ENCODE measurements around the gene IRAK2.
"Not testable (repeated sequence)": the region's sequence is repeated elsewhere in the genome, so short reads cannot be mapped to it uniquely, and the experiment has no call there.

Gene IRAK2

DNA sequence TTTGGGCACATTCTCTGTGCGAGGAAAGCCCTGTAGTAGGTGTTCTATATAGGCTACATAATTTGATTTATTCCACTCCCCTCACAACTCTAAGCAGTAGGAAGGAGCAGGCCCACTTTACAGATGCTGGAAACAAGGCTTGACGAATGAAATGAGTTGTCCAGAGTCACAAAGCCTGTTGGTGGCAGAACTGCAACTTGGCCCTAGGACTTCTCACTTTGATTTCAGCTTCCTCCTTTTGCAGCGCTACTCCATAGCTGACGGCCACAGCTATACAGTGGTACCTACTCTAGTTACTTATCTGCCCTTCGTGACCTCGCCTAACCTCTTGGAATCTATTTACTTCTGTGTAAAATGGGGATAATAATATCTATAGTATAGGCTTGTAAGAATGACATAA, 2.5 kb upstream of the IRAK2 start:
- no peak for DNase-seq

DNA sequence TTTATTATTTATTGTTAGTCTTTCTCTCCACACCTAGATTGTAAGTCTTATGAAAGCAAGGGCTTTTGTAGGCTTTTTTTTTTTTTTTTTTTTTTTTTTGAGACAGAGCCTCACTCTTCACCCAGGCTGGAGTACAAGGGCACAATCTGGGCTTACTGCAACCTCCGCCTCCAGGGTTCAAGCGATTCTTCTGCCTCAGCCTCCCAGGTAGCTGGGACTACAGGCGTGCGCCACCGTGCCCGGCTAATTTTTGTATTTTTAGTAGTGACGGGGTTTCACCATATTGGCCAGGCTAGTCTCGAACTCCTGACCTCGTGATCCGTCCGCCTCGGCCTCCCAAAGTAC, 546 bp upstream of the IRAK2 start:
- DNase-seq = not testable (repeated sequence)

DNA sequence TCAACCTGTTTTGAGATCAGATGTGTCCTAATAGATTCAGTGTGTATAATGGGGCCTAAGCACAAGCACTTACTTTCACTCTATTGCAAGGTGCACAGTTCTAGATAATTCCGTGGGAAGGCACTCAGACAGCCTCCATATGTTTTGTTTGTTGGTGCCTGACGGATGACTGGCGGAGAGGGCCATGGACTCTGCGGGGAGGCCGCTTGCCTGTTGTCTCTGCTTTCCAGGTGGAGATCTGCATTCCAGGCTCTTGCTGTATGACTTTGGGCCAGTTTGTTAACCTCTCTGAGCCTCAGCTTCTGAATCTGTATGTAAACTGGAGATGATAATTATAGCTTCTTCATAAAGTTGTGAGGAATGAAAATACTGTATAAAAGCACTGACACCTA, 1.5 kb downstream of the IRAK2 start:
- DNase-seq = no peak

DNA sequence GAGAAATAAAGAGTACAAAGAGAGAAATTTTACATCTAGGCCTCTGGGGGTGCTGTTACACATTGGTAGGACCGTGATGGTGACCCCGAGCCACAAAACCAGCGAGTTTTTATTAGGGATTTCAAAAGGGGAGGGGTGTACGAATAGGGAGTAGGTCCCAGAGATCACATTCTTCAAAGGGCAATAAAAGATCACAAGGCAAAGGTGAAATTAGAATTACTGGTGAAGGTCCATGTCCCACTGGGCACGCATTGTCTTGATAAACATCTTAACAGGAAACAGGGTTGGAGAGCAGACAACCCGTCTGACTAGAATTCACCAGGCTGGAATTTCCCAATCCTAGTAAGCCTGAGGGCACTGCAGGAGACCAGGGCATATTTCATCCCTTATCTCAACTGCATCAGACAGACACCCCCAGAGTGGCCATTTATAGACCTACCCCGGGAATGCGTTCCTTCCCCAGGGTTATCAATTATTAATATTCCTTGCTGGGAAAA, 4.3 kb downstream of the IRAK2 start:
- DNase-seq = no peak

DNA sequence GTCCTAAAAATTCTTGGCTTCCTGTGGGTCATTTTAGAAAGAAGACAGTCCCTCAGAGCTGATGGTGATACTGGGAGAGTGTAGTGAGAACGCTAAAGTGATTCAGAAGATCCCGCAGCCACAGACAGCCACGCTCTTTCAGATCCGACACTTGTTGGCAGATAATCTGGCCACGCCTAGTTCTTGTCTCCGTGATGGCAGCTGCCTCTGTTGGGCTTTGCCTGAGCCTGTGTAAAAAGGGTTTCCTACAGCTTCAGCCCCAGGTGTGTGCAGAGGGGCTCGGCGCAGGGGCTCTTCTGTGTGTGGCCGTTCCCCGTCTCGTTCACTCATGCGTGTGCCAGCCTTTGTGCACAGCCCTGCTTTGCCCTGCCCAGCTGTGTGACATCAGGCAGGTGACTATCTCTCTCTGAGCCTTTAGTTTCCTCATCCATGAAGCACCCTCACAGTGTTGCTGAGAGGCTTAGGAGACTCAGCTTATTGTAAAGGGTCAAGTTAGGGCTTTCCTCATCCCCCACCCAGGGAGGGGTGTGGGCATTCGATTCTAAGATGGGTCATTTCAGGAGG, 6.3 kb downstream of the IRAK2 start:
- DNase-seq = no peak

DNA sequence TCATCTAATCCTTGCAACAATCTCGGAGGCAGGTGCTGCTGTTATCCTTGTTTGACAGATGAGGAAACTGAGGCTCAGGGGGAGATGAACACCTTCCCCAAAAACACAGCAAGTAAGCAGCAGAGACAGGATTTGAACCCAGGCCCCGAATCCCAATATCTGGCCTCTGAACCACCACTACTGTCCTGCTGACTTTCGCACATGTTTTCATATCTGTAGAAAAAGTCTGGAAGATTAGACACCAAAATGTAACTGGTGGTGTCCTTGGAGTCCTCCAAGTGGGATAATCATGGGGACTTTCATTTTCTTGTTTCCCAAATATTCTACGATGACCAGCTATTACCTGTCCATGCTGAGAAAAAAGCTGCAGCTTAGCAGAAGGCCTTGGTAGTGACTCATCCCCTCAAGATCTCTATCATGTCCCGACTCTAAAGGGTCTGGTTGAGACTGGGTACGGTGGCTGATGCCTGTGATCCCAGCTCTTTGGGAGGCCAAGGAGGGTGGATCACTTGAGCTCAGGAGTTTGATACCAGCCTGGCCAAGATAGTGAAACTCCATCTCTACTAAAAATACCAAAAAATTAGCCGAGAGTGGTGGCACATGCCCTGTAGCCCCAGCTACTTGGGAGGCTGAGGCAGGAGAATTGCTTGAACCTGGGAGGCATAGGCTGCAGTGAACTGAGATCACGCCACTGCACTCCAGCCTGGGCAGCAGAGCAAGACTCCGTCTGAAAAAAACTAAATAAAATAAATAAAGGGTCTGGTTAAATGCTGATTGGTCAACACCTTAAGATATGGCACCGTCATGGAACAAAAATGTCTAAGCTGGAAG, 8.6 kb downstream of the IRAK2 start:
- no peak for DNase-seq

DNA sequence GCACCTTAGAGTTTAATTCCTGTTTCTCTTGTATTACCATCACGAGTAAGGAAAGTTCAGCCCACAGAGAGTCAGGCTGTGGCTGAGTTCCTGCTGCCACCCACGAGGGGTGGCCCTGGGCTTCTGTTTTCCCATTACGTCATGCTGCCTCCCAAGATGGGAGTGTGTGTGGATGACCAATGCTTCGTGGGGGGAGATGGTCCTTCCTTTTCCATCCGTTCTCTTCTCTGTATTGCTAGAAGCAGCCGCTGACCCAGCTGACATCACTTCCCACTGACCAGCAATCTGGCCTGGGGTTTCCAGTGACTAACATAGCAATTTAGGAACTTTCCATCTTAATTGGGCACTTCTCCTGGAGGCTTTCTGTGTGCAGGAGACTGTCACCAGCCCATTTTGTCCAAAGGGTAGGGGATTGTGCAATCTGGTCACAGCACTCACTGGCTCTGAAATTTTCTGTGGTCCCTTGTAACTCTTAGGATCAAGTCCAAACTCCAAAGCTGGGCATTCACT, 9.3 kb downstream of the IRAK2 start:
- no peak for DNase-seq

DNA sequence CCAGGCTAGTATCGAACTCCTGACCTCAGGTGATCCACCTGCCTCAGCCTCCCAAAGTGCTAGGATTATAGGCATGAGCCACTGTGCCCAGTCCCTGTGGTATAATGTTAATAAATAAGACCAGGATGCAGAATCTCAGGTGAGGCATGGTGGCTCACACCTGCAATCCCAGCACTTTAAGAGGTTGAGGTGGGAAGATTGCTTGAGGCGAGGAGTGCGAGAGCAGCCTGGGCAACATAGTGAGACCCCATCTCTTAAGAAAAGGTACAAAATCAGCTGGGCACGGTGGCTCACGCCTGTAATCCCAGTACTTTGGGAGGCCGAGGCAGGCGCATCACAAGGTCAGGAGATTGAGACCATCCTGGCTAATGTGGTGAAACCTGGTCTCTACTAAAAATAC, 10.6 kb downstream of the IRAK2 start:
- DNase-seq = not testable (repeated sequence)

DNA sequence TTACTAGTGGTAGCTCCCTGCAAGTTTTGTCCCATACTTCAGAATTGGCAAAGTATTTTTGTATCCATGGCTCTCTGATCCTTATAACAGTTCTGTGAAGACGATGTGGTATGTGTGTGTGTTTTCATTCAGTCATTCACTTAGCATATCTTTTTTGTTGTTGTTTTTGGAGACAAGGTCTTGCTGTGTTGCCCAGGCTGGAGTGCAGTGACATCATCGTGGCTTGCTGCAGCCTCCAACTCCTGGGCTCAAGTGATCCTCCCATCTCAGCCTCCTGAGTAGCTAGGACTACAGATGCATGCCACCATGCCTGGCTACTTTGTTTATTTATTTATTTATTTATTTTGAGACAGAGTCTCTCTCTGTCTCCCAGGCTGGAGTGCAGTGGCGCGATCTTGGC, 11.4 kb downstream of the IRAK2 start:
- DNase-seq = not testable (repeated sequence)

DNA sequence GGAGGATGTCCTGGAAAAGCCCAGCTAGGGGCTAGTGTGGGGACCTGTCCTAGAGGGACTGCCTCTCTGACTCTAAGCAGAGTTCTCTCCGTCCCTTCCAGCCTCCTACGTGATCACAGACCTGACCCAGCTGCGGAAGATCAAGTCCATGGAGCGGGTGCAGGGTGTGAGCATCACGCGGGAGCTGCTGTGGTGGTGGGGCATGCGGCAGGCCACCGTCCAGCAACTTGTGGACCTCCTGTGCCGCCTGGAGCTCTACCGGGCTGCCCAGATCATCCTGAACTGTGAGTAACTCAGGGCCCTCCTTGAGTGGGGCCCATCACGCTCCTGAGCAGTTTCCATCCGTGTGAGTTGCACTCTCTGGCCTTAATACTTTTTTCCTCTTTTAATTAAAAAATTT, 13.0 kb downstream of the IRAK2 start:
- DNase-seq = no peak

DNA sequence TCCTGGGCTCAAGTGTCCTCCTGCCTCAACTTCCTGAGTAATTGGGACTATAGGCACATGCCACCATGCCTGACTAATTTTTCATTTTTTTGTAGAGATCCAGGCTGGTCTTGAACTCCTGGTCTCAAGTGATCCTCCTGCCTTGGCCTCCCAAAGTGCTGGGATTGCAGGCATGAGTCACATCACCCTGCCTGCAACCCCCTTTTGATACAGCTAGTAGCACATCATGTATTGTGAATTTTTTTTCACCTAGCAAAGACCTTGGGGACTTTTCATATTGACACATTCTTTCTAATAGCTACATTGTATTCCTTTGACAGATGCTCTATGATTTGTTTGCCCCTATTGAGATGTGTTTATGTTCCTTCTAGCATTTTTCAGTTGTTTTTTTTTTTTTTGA, 14.2 kb downstream of the IRAK2 start:
- no peak for DNase-seq

DNA sequence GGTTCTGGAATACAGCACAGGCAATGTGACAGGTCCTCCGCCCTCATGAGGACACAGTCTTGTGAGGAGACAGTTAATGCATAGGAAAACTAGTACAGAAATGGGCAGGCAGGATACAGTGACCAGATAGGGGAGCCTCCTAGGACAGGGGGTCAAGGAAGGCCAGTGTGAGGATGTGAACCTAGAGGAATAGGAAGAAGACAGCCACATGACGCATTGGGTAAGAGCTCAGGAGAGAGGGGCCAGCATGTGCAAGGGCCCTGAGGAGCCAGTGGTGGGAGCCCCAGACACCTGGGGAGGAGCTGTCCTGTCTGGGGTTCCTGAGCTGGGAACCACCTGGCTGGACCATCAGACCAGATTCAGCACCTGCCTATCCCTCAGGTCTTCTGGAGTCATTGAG, 15.6 kb downstream of the IRAK2 start:
- no peak for DNase-seq

DNA sequence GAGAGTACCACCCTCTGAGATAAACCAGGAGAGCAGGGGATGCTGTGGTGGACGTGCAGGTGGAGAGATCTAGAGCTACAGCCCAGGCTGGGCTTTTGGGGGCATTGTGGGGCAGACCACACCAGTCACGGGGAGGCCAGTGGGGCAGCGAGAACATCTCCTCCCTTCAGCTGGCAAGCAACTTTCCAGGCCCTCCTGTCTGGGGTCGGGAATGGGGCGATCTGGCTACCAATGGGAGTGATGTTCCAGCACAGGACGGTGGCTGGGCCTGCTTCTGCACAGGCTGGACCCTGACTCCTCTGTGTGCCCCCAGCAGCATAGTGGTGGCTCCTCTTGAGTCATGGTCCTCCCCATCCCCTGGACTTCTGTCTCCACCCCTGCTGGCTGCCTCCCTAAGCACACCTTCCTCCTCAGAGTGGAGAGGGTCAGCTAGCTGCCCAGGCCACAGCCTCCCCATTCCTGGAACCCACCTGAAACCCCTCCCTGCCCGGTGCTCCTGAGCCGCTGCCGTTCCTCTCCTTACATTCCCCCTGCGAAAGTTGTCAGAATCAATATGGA, 16.1 kb downstream of the IRAK2 start:
- no peak for DNase-seq

DNA sequence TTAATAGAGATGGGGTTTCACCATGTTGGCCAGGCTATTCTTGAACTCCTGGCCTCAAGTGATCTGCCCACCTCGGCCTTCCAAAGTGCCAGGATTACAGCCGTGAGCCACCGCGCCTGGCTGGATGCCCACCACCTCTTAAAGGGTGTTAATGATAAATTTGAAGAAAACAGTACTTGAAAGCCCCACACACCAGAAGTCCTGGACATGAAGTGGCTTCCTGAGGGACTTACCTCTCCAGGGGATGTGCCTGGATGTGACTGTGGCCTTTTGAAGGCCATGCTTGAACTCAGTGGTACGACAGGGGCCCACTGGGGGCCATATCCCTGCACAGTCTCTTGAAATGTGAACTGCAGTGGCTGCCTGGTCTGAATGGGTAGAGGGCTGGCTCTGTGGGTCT, 18.2 kb downstream of the IRAK2 start:
- no peak for DNase-seq

DNA sequence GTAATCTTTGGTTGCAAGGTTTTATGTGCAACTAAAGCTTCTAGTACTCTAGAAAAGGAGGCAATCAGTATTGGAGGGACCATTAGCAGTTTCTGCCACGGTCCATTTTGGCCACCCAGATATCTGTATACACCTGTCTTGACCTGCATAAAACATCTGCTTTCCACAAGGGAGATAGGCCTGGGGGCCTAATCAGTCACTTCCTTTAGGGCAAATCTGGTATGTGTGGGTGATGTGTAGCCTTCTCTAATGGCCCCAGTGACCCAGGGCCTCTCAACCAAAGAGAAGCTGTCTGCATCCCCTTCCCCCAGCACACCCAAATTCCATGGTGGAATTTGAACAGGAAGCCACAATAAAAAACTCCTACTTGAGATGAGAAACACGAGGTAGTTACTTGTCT, 19.5 kb downstream of the IRAK2 start:
- no peak for DNase-seq

DNA sequence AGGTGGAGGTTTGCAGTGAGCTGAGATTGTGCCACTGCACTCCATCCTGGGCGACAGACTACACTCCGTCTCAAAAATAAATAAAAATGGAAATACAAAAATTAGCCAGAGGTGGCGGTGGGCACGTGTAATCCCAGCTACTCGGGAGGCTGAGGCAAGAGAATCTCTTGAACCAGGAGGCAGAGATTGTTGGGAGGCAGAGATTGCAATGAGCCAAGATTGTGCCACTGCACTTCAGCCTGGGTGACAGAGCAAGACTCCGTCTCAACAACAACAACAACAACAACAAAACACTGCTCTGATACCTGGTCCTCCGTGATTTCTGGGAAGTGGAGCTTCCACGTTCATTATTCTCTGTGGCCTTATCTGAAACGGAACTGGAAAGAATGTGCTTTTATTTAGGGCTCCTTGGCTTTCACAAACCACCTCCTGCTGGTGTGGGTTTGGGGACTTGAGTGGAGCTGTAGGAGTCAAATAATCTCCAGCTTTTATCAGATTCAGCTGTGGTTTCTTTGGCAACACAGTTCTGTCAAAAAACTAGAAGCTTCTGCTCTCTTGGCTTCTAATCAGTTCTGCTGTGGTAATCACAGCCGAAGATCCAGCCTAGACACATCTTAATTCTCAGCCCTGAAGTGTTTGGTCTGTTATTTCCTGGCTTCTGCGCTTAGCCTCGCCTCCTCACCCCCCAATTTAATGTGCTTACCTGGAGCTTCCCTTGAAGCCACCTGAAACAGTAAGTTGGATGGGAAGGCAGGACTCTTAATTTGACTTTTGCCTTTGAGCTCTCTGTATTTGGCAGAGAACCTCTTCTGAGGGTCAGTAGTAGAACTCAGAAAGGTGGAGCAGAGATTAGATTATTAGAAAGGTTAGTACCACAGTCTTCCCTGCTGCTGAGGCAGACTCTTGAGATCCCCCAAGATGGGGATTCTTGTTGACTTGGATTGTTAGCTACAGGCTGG, 21.4 kb downstream of the IRAK2 start:
- DNase-seq = no peak

DNA sequence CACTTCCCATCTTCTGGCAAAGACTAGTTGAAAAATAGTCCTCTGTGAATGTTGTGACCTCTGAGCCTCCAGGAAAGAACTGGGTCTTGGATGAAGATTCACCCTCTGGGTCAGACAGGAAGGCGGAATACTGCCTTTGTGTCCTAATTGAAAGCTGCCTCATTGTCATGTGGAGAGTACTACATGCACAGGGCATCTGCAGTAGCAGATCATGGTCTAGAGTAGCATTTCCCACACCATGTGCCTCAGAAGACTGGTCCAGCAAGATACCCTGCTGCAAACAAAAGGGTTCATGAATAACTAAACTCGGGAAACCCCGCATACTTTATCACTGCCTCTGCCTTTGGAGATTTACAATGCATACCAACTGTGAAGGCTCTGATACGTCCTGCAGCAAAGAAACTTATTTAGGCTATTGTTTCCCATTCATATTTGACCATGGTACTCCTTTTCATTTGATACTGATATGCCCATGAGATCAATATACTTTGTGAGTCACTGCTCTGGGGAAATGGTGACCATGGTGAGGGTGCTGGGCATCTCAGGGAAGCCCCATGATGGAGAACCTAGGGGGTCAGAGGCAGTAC, 22.7 kb downstream of the IRAK2 start:
- no peak for DNase-seq

DNA sequence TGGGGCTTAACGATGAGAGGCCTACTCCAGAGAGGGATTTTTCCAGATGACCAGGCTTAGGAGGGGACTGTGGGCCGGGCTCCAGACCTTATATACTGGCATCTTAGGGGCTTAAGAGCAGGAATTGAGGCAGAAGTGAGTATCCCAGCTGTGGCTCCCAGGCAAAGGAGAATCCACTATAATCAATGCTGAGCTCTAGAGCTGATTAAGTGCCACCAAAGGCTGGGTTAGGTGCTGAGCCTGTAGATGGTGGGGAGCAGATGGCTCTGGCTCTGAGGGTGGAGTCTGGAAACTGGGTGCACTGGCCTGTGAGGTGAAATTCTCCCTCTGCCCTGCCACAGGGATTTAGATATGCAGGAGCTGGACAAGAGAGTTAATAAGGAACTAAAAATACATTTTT, 23.2 kb downstream of the IRAK2 start:
- no peak for DNase-seq

DNA sequence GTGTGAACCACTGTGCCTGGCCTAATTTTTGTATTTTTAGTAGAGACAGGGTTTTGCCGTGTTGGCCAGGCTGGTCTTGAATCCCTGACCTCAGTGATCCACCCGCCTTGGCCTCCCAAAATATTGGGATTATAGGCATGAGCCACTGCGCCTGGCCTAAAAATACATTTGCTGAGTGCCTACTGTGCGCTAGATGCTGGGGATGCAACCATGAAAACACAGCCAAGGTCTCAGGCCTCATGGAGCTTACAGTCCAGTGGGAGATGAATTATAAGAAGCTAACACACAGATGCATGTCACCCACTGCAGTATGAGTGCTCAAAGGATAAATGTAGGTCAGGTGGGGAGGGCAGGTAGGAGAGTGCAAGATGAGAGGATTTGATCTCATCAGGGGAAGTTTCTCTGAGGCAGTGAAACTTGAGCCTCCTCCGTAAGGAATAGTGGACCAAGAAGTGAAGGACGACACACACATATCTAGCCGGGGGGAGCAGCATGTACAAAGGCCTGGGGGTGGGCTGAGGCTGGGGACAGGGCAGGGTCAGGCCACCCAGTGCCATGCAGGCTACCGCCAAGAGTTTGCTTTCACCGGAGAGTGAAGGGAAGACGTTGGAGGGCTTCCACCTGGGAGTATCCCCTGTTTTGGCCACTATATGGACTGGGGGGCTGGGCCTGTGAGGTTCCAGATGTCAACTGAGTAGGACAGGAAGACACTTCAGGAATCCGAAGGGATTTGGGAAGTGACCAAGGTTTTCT, 24.3 kb downstream of the IRAK2 start:
- DNase-seq = no peak

DNA sequence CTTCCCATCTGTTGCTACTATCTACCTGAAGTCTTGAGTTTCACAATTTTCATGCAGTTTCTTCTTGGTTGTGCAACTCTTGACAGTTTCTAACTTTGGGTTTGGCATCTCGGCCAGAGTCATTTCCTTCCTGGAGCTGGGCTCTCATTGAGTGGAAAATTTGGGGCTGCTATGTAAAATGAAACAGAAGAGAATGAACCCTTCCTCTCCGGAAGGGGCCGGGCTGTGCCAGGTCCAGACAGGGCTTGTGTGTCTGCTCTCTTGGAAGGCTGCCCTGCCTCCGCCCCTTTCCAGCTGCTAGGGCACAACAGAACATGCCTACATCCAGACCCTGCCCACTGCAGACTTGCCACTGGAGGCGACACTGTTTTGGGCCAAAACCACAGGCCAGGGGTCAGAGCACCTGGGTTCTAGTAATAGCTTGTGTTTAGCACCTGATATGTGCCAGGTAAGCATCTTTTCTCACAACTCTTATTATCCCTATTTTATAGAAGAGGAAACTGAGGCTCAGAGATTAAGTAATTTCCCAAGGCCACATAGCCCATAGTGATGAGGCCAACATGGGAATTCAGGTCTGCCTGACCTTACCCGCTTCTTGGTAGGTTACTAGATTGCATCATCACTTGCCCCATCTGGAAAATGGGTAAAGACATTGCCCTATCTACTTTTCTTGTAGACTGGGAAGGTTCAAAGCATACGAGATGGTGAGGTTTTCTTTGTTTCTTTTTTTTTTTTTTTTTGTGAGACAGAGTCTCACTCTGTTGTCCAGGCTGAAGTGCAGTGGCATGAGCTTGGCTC, 25.0 kb downstream of the IRAK2 start:
- DNase-seq = no peak

Data from NCI-H1930 (cell line).